GM10266 (cell line): ENCODE results near the gene LRRC15.
A peak's percentile ranks its signal among the peaks of the same experiment; 100 is the strongest.

Experiments
- DNase-seq: peaks from one replicate; pipeline ENCODE4 v3.0.0; 2012; ENCODE audit errors: extremely low spot score
- CTCF ChIP-seq: IDR thresholded peaks from 2 replicates; pipeline ENCODE4 v1.5.1; 2012; ENCODE audit warnings: mild to moderate bottlenecking, low read depth; ENCODE audit not compliant: control insufficient read depth, insufficient read depth; ENCODE audit errors: missing control alignments

Gene LRRC15

GRCh38 chr3:194351952-194352536, 17.5 kb downstream of the LRRC15 start:
- DNase-seq = no peak
- TF ChIP-seq CTCF = no peak

GRCh38 chr3:194351080-194351672, 18.4 kb downstream of the LRRC15 start, which contains the start of gene CPN2:
TSS of gene CPN2 (minus strand) at chr3:194351328. CDS start at chr3:194342702, 8,626 bp downstream.
- DNase-seq = no peak
- no peak for TF ChIP-seq CTCF

- no peak for DNase-seq
- TF ChIP-seq CTCF = no peak
These were observed 18.8 kb downstream of the LRRC15 start for GRCh38 chr3:194350726-194351071.

GRCh38 chr3:194348354-194348753, 21.2 kb downstream of the LRRC15 start:
- TF ChIP-seq CTCF = no peak
- DNase-seq = no peak

- no peak for TF ChIP-seq CTCF
- DNase-seq = no peak
These were observed 22.9 kb downstream of the LRRC15 start for GRCh38 chr3:194346621-194347020.

GRCh38 chr3:194346035-194346434, 23.5 kb downstream of the LRRC15 start:
- no peak for DNase-seq
- no peak for TF ChIP-seq CTCF

GRCh38 chr3:194344012-194344411, 25.5 kb downstream of the LRRC15 start:
- peak; percentile 92 for DNase-seq
- peak; percentile 96 for TF ChIP-seq CTCF
